Measurements from ENCODE around the gene B3GALT6.

B3GALT6 gene

DNA sequence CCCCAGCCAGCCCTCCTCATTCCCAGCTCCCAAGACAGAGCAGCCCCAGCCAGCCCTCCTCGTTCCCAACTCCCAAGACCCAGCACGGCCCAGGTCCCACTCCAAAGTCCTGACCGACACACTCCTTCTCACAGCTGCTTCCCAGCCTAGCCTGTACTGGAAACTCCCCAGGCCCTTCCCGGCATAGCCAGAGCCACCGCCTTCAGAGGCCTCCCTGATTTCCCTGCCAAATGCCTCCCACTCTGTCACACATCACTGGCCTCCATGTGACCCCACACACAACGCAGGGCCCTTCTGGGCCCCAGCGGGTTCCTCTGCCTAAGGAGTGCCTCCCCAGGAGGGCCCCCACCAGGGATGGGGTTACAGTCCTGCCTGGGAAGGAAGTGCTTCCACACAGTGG lies 38.8 kb downstream of the B3GALT6 start:
- no peak for DNase-seq

DNA sequence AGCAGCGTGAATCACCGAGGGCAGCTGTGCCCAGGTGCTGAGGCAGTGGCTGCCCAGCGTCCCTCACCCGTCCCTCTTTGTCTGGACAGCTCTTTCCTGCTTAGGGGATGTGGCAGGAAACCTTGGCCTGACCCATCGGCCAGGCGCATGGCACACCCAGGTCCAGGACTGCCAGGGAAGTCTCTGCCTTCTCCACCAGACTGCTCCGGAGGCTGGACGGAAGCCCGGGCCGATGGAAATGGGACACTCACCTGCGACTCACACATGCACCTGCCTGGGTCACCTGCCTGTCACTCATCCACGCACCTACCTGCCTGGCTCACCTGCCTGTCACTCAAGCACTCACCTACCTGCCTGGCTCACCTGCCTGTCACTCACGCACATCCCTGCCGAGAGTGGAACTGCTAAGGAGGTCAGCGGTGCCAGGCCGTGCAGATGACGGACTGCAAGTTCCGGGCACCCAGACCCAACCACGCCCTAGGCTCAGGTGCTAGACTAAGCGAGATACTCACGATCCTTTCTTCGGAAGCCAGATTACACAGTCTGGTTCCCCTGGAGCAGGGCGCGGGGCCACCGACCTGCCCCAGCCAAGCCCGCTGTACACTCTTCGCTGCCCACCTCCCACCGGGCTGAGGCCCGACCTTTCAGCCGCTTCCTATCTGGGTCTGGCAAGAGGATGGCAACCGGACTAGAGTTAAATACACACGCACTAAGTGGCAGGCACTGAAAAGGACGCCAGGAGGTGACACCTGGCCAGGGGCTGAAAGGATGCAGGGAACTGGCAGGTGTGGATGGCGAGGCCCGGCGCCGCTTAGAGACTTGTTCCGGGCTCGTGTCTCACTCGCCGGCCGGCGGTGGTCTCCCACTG lies 40.5 kb downstream of the B3GALT6 start:
- DNase-seq, result no peak

DNA sequence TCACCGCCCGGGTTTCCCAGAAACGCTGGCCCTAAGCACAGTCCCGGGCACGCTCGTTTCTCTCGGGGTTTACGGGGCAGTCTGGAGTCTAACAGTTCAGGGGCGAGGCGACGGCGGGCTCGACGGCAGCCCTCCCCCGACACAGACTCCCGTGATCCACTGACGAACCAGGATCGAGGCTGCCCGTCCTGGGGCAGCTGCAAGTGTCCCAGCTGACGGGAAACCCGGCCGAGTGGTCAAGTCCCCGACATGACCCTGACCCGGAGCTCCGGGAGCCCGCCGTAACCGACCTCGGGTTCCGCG lies 41.1 kb downstream of the B3GALT6 start:
- DNase-seq, result no peak

DNA sequence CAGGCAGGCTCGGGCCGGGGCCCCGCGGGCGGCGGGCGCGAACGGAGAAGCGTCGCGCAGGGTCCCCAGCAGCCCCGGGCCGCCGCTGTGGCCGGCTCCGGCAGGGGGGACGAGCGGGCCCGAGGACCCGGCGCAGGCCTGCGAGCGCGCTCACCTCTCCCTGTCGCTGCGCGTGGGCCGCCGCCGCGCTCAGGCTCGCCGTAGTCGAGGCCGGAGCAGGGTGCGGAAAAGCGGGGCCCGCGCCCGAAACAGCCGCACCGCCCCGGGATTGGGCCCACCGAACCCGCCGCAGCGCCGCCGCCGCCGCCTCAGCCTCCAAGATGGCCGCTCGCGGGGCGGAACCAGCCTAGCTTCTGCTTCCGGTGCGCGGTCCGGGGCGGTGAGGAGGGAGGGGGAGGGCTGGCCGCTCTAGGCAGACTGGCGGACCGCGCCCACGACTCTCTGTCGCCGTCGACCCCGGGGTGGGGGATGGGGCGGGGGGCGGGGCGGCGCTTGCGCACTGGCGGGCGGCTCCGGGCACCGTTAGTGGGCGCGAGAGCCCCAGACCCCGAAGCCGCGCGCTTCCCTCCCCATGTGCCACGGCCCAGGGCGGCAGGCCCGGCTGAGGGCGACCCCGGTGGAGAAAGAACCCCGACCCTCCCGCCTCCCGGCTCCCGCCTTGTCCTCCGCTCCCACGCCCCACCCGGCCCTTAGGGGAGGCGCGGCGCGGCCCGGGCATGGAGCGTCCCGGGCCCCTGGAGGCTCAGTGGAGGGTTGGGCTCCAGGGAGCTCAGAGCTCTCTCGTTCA lies 41.7 kb downstream of the B3GALT6 start, which contains the start of gene UBE2J2:
Gene UBE2J2 (minus strand): TSS at position 343 of the 787 bp plus-strand sequence. CDS start 5,862 bp downstream, outside the sequence.
- DNase-seq, result peak; percentile 91

DNA sequence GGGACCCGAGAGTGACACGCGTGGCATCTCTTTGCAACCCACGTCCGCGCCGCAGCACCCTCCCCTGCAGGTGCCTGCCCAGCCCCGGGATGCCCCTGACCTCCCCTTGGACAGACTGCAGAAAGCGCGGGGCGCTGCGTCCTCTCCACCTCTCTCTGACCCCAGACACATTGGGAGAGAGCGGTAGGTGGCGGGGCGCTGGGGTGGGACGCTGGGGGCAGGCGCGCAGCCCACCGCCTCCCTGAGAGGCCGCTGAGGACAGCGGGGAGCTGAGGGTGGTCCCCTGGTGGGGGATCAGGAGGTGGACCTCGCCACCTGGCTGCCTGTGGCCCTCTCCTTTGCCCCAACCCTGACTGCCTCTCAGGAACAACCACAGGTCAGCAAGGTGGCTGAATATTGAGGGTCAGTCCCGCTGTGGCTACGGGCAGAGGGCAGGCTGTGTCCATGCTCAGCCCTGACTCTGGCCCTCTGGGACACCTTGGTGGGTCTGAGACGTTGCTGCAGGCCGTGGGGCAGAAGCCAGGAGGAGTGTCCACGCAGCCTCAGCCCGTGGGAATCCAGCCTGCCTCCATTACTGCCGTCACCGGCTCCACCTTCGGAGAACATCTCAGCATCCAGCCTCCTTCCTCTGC lies 42.4 kb downstream of the B3GALT6 start:
- DNase-seq, result no peak

DNA sequence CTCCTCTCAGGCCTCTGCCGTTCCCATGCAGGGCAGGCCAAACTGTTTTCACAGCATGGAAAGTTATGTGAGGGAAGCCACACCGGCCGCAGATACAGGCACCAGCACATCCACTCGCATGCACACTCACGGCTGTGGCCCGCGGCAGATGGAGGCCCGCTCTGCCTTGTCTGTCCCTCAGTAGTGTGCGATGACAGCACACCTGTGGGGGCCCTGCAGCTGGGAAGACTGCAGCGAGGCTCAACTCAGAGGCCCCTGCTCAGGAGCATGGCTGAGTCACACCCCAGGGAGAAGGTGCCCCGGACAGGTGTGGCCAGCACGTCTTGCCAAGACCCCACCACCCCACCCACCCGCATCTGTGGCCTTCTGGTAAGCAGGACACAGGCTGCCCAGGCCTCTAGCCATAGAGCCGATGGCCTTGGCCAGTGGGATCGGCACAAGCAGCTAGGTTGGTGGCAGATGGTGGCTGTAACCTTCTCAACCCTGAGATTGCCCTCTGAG lies 42.9 kb downstream of the B3GALT6 start:
- no peak for DNase-seq

DNA sequence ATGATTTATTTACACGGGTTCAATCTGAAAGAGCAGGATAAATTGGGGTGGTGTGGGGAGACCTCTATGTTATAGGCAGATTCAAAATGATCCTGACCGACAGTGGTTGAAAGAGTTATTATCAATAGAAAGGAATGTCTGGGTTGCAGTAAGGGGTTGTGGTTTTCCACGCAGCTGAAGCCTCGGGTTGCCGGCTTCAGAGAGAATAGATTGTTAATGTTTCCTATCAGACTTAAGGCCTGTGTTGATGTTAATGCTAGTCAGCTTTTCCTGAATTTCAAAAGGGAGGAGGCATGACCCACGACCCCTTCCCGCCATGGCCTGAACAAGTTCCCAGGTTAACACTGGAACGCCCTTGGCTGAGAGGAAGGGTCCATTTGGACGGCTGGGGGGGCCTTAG lies 43.8 kb downstream of the B3GALT6 start:
- DNase-seq, result no peak

DNA sequence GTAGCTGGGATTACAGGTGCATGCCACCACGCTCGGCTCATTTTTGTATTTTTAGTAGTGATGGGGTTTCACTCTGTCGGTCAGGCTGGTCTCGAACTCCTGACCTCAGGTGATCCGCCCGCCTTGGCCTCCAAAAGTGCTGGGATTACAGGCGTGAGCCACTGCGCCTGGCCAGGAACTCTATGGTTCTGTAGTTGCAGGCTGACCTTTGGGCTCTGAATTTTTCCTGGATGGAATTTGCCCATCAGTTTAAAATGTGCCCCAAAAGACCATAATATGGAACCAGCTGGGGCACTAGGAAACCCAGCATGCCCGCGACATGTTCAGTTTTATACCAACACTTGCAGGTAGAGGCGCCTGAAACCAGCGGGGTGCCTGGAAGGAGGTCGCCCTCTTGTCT lies 46.6 kb downstream of the B3GALT6 start:
- DNase-seq, result no peak

DNA sequence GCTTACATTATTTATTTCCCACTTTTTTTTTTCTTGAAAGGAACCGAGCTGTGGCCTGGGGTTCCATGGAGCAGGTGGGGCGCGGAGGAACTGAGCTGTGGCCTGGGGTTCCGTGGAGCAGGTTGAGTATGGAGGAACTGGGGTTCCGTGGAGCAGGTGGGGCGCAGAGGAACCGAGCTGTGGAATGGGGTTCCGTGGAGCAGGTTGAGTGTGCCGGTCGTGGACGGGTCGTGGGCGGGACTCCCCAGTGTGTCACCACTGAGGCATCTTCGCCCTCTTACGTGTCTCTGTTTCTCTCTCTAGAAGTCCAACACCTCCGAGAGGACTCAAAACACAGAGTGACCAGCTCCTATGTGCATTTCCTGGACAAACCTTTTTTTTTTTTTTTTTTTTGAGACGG lies 47.0 kb downstream of the B3GALT6 start:
- DNase-seq, result no peak

DNA sequence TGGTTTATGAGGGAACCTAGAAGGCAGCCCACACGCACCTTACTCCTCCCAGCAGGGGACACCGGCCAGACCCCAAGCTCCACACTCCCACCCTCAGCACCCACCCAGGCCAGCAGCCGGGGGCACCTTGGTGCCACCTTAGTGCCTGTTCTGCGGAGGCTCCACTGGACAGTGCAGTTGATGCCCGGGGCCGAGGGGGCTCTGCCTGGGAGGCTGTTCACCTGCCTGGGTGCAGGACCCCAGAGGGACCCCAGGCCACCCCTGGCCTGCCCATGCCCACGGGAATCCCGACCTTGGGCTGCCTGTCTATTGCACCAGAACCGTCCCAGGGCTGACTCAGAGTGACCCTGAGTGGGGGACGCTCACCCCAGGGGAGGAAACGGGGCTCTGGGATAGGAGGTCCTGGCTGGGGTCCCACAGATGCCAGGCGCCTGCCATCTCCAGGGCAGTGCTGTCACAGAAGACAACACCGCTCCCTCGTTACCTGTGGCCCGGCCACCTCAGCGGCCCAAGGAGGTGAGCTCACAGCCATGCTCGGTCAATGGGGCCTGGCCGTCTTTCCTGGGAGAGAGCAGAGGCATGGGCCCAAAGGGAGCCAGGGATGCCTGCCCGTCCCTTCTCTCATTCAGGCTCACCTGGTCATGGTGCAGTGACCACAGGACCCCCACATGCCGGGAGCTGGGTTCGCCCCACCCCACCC lies 48.9 kb downstream of the B3GALT6 start:
- no peak for DNase-seq

DNA sequence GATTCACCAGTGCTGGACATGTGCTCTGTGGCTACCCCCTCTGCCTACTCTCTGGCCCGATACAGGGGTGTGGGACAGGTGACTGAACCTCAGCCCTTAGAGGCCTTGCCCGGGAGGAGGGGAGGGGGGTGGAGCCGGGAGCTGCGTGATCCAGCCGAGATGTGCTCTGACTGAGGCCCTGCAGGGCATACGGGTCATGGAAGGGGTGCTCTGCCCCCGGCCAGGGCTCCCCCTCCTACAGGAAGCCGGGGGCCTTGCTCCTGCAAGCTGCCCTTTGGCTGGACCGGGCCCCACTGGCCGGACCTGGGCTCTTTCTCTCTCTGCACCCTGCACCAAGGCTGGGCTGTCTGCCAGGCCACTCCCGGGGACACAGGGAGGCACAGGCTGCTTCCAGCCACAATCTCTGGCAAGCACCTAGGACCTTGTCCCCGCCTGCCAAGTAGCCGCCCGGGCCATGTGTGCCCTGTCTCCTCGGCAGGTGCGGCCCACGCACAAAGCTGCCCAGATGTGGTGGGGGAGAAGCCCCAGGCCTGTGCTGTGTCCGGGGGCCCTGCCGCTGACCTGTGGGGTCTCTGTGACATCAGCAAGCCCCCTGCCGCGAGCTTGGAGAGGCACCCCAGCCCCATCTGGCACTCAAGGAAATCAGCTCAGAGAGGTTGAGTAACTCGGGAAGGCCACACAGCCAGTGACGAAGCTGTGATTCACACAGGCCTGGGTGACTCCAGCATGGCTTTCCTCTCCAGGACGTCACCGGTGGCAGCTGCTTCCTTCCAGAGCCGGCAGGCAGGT lies 49.7 kb downstream of the B3GALT6 start:
- peak; percentile 75 for DNase-seq

DNA sequence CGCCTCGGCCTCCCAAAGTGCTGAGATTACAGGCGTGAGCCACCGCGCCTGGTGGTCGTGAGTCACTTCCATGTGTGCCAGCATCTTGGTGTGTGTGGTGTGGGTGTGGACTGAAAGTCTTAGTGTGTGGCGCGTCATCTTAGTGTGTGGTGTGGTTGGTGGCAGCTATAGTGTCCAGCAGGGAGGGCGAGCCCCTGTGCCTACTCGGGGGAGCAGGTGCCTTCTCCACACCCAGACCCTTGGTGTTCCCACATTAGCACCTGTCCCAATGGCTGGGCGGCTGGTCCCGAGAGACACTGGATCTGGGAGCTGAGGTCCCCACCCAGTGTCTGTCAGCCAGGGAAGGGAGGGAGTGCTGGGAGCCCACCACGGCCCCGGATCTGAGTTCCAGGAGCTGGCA lies 51.0 kb downstream of the B3GALT6 start:
- peak; percentile 46 for DNase-seq

DNA sequence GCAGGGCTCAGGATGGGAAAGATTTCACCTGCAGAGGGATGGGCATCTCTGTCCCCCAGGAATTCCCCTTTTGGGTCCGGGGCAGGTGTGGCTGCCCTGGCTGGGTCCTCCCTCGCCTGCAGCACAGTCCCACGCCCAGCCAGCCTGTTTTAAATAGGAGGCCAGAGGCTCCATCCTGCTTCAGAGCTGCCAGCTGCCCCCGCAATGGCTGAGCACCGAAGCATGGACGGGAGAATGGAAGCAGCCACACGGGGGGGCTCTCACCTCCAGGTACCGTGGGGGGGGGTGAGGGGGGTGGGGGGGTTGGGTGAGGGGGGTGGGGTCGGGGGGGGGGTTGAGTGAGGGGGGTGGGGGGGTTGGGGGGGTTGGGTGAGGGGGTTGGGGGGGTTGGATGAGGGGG lies 51.8 kb downstream of the B3GALT6 start:
- no peak for DNase-seq

Measured in HCEC 1CT (cell line).